GM08714 (cell line): ENCODE measurements around the gene SND1.

Experiments used
- H3K4me3 ChIP-seq: fragments of 200-500 bp; sonication (Bioruptor generic); 2 replicates; pipeline ENCODE4 v1.5.1; 2014; ENCODE audit warnings: mild to moderate bottlenecking, low read length, inconsistent platforms
- ZNF274 ChIP-seq: IDR thresholded peaks from 2 replicates; pipeline ENCODE4 v1.6.1; 2012; ENCODE audit warnings: mild to moderate bottlenecking, low read depth, low read length

The SND1 gene

DNA sequence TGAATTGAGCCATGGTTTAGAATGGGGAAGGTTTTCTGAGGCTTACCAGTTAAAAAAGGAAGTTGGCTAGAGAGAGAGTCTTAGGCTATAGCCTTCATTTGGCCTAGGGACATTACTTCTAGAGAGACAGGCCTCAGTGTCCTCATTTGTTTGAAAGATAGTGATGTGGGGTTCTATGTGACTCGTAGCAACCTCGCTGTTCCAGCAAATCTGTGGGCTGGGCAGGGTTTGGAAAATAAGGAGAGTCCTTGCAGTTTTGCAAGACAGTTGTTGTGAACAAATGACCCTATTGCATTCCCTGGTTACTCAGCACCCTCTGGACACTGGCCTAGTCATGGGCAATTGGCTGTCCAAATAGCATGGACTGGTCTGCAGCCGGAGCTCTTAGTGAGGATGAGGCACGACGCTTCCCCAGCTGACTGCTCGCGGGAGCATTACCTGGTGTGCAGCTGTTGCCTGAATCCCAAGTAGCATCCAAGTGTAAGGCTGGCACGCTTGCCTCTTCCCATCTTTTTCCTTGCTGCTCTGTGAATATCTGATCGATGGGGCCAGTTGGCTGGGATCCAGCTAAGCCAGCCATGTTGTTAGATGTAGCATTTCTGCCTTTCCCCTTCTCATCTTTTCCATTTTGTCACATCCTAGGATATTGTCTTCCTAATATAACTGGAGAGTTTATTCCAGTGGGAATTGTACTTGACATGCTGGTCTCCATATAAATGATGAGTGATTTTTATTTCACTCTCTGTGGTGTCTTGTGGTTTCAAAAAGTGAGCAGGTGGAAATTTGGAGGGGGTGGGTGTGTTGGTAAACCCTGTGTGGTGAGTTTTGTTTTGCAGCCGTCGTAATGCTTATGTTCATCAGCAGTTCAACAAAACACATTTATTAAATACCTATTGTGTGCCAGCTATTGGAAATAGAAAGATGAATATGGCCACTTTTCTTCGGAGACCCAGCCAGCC, 99.8 kb downstream of the SND1 start:
- TF ChIP-seq ZNF274 = no peak
- H3K4me3 ChIP-seq = no peak overlapping the region

DNA sequence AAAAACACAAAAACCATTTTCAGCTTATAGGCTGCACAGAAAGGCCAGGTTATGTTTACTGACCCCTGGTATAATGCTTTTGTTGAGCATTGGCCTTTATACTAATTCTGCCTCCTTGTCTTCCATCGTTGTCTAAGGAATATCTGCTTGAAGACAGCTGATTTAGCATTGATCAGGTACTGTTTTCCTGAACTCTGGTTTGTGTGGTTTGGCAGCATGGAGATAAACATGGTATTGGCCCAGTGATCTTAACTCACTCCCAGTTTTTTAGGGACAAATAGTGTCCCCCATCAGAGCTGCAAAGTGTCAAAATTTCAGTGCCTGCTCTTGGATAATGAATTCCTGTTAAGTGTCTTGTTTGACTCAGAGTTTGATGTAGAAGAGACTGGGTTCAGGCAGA, 100.8 kb downstream of the SND1 start:
- TF ChIP-seq ZNF274 = no peak
- H3K4me3 ChIP-seq = no peak overlapping the region

DNA sequence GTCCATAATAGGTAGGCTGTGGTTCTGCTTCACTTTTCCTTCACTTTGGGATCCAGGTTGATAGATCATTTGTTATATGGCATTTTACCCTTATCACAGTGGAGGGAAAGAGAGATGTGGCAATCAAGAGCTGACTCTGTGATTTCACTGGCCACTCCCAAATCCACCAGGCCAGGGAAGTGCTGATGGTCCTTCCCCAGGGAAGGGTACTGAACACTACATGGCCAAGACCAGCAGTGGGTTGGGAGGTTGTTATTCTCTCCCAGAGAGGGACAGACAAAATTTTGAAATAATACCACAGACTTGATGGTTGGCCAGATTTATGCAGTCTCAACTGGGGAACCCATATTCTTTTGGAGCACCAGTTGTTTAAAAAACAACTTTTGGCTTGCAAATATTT, 102.5 kb downstream of the SND1 start:
- TF ChIP-seq ZNF274 = no peak
- no peak overlapping the region for H3K4me3 ChIP-seq

DNA sequence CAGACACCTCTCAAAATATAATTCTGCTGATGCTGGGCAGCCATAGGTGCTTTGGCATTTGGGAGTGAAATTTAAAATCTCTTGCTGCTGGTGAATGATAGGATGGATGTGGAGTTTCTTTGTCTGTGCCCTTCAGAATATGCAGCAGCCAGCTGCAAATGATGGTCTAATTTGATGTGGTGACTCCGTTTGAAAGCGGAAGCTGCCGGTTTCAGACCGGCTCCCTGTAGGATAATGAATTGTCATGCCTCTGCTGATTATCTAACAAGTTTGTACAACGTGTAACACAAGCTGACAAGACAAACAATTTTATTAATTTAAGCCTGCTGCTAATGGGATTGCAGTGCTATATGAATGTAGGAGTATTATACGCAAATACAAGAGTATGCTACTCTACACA, 103.5 kb downstream of the SND1 start:
- H3K4me3 ChIP-seq = no peak overlapping the region
- TF ChIP-seq ZNF274 = no peak

DNA sequence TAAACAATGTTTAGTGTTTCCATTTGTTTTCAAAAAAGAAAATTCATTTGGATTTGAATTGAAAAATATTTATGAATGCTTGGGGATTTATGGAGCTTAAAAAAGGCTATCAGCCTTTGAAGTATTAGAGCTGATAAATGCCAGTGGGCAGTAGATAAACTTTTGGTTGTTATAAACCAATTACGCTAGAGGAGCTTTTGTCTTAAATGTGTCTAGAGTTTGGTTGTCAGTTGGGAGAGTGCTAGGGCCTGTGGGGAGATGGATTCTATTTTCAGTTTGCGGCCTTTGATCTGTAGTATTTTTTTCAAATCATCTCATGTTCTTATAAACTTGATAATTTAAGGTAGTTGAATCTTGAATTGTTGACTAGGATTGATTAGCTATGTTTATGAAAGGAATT, 104.0 kb downstream of the SND1 start:
- no peak for TF ChIP-seq ZNF274
- no peak overlapping the region for H3K4me3 ChIP-seq

DNA sequence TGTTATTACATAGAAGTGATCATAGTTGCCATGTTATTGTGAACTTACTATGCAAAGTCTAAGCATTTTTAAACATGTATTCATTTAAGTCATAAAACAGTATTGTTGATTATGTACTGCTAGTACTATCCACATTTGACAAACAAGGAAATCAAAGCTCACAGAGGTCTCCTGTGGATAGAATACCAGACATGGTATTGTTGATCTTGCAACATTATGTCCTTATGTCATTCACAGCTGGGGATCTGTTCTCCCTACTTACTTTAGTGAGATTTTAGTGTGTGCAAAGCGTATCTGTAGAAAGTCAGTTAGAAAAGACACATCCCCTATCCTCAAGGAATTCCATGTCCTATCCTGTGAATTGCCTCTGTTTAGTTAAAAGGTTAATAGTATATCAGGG, 106.1 kb downstream of the SND1 start:
- TF ChIP-seq ZNF274 = no peak
- no peak overlapping the region for H3K4me3 ChIP-seq

DNA sequence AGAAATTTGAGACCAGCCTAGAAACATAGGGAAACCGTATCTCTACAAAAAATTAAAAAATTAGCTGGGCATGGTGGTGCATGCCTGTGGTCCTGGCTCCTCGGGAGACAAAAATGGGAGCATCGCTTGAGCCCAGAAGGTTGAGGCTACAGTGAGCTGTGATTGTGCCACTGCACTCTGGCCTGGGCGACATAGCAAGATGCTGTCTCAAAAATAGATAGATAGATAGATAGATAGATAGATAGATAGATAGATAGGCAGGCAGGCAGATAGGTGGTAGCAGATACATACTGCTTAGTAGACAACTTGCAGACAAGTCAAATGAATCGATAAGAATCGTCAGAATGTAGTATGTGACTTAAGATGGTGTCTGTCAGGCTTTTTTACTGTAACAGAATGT, 106.9 kb downstream of the SND1 start:
- H3K4me3 ChIP-seq = no peak overlapping the region
- no peak for TF ChIP-seq ZNF274

DNA sequence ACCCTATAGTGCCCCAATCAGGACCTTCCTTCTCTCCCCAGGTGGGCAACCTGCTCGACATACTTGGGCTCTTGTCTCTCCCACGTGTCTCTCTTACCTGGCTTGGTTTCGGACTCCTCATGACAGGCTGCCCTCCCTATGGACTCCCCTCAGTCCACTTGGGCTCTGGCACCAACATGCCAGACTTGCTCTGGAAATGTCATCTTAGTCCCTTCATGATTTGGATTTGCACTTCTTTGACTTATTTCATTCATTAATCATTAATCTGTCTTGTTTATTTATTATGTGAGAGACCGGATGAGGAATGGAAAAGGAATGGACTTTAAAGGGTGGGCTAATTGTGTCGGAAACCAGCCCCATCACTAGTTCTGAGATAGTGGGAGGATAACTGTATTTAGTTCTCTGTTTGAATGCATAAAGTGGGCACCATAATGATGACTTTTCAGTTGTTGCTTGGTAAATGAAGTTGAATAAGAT, 108.0 kb downstream of the SND1 start:
- TF ChIP-seq ZNF274 = no peak
- H3K4me3 ChIP-seq = no peak overlapping the region

DNA sequence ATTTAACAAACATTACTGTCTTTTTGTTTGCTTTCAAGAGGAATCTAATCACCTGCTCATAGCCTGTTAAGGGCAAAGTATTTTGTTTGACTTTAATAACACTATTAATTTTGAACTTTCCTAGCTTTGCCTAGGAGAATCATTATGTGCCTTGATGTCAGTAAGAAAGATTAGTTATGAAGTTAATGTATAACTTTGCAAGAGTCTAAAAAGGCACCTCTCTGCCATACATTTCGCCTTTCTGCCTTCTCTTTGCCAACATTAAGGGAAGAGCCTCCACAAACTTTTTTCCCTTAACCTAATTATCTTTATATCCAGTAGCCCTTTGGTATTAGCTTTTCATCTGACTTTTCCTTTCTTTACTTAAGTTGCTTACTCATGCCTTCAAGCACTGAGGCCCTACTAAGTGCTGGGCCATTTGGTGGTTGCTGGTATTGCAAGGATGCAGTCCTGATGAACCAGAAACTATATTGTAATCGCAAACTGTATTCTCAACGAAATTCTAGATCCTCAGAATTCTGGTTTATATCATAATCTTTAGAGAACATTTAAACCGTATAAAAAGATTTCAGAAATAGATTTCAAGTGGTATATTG, 108.5 kb downstream of the SND1 start:
- TF ChIP-seq ZNF274 = no peak
- H3K4me3 ChIP-seq = no peak overlapping the region

DNA sequence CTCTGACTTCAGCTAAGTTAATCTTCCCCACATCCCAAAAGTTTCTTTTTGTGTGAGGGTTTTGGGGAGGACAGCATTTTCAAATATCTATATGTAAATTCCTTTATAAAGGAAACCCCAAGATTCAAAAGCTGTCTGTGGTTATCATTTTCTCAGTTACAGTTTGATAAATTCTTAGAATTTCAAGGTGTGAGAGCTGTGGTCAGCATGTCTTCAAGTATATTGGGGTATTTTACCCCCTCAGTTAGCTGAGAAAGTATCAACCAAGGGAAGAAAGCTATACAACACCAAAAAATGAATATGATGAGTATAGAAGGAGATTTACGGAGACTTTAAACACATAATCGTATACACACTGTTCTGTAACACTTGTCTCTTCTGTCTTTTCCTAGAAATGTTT, 109.2 kb downstream of the SND1 start:
- TF ChIP-seq ZNF274 = no peak
- H3K4me3 ChIP-seq = no peak overlapping the region

DNA sequence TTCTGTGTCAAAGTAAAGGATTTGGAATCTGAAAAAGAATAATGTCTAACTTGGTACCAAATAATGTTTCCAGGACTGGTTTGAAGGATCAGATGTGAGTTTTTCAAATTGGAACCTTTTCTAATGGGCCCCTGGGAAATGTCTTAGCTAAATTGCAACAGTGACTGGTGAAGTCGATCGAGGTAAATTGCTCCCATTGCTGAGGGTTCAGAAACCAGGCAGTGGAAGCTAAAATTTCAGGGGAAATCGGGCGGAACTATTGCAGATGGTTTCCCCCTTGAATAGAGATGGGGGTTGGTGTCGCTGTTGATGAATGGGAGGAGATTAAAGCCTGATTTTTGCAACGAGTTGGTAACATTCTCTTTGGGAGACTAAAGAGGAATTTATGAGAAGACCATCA, 112.7 kb downstream of the SND1 start:
- H3K4me3 ChIP-seq = no peak overlapping the region
- TF ChIP-seq ZNF274 = no peak

DNA sequence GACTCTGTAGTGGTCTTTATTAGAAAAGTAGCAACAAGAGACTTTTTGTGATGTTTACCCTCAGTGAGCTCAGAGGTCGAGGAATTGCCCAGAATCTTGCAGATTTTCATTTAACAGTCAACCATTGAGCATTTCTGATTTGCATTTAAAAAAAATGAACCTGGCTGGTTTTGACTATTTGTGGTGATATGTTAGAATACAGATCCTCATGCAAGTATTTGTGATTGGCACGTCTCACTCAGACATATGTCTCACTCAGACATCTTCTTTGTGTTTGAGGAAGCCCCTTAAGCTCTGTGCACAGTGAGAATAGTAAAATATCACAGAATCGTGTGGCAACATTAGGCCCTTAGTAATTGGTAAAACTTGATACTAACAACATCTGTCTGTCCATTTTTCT, 113.2 kb downstream of the SND1 start:
- no peak for TF ChIP-seq ZNF274
- no peak overlapping the region for H3K4me3 ChIP-seq

DNA sequence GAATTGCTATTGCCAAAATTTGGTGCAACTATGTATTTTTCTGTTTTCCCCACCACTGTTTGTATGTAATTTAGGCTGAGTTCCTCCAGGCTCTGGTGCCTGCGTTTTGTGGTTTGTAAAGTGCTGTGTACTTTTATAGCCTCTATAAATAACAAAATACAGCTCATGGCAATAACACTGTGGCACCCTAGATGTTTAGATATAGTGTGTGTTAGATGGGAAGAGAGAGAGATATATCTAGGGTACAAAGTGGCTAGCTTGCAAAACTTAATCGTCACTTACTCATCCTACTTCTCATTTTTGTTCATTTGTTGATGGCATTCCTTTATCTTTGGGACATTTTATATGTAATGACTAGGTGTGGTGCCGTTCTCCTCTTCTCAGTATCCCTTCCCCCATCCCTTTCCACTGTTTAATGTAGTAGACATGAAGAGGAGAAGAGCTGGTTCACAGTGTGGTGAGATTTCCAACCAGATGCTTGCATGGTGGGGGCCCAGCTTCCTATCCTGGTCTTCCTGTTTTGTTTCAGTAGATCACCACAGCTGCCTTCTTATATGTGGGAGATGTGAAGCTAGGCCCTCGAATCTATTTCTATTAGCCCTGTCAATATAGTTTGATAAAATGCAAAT, 115.0 kb downstream of the SND1 start:
- TF ChIP-seq ZNF274 = no peak
- no peak overlapping the region for H3K4me3 ChIP-seq

DNA sequence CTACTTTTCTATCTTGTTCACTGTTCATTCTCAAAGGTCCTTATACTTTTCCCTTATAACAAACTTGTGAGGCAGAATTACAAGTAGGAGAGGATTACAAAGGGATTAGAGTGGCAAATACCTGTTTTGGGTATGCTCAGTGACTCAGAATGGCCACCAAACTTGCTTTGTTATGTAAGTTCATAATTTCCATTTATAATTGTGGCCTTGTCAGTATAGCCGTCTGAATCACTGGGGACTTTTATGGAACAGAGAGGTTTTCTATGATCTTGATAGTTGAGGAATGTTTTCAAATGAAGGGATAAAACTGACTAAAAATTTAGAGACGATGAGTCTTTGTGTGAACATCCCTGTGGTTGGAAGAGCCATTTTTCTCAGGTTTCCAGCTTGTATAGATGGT, 116.2 kb downstream of the SND1 start:
- no peak overlapping the region for H3K4me3 ChIP-seq
- no peak for TF ChIP-seq ZNF274

DNA sequence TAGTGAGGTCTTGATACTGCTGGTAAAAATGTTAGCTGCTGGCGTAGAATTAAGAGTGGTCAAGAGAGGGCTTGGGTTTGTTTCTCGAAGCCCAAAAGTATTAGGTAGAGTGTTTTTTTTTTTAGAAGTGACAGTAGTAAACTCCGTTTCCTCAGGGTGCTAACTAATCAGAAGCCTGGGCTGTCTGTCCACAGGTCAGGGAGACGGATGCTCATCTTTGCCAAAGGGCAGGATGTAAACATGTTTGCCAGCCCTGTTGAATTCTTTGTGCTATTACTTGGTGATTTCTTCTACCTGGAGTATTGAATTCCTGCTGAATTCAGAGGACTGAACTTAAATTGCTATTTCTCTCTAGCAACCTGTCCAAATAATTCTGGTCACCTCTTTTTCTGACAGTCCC, 117.1 kb downstream of the SND1 start:
- no peak for TF ChIP-seq ZNF274
- no peak overlapping the region for H3K4me3 ChIP-seq
